ENCODE data around the gene STIM2. TPM values are rescaled to one million over a fixed set of nuclear protein-coding genes. Genes with fewer than 3 reads are reported as not detected.

The STIM2 gene
- total RNA-seq, 4 donors from 2014 or later, result 9.6 to 12.2 (median 10.1) TPM

DNA sequence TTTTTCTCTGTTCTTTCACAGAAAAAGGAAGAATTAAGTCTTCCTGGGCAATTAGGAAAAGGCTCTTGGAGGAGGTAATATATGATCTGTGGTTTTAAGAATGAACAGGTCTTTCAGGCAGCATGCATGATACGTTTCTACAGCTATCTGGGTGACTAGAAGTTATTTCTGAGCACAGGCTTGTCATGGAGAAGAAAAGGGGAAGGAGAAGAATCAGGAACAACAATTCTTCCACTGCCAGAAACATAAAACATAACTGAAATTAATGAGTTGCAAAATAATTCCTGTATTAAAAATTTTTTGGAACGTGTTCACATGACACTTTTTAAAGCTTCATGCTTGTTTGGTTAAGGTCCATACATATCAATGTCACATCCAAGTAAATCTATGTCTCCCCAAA is 17.7 kb upstream of the STIM2 start:
- H3K27me3 ChIP-seq, result no peaks in the 10 kb centered on the region
- no peak for DNase-seq (ENCODE audit: extremely low spot score)
- 68% methylated on average over 2 of the region's 2 CpGs for WGBS
- H3K36me3 ChIP-seq, result no peaks in the 10 kb centered on the region
- no peaks in the 10 kb centered on the region for H3K9me3 ChIP-seq
- intact Hi-C loops (cut with DNase I), result no loop called here
- peaks cover 0 to 6% (median 0%) of the 10 kb centered on the region in 4 donors for H3K4me1 ChIP-seq
- no peak overlapping the region for H3K27ac ChIP-seq (replicated peaks in 1 of 4)
- no peak overlapping the region for H3K4me3 ChIP-seq
- no peak for TF ChIP-seq CTCF (IDR thresholded peaks at IDR 0.05)
- no peak for TF ChIP-seq POLR2A (IDR thresholded peaks at IDR 0.05; ENCODE audit: low read depth)
- no peak for TF ChIP-seq POLR2AphosphoS5 (IDR thresholded peaks at IDR 0.05)
- TF ChIP-seq EP300 (IDR thresholded peaks at IDR 0.05), result no peak

- no peaks in the 10 kb centered on the region for H3K9me3 ChIP-seq
- no peak overlapping the region for H3K4me3 ChIP-seq
- H3K36me3 ChIP-seq, result no peaks in the 10 kb centered on the region
- DNase-seq (ENCODE audit: extremely low spot score), result no peak
- H3K27ac ChIP-seq (replicated peaks in 1 of 4), result no peak overlapping the region
- H3K27me3 ChIP-seq, result no peaks in the 10 kb centered on the region
- no peaks in the 10 kb centered on the region for H3K4me1 ChIP-seq
- WGBS, result 91% methylated on average over 1 of the region's 1 CpG
- TF ChIP-seq CTCF (IDR thresholded peaks at IDR 0.05), result no peak
- TF ChIP-seq POLR2AphosphoS5 (IDR thresholded peaks at IDR 0.05), result no peak
- TF ChIP-seq POLR2A (IDR thresholded peaks at IDR 0.05; ENCODE audit: low read depth), result no peak
- intact Hi-C loops (cut with DNase I), result loop anchor here (10.0 kb wide), 1 partner anchor 266 kb away; the partner anchor contains the start of gene TBC1D19
These were observed 10.1 kb upstream of the STIM2 start for GRCh38 chr4:26850528-26850927.

GRCh38 chr4:26851129-26851528 is 9.5 kb upstream of the STIM2 start:
- H3K9me3 ChIP-seq, result no peaks in the 10 kb centered on the region
- TF ChIP-seq POLR2AphosphoS5 (IDR thresholded peaks at IDR 0.05), result no peak
- TF ChIP-seq EP300 (IDR thresholded peaks at IDR 0.05), result no peak
- no peak for TF ChIP-seq CTCF (IDR thresholded peaks at IDR 0.05)
- no peak for TF ChIP-seq POLR2A (IDR thresholded peaks at IDR 0.05; ENCODE audit: low read depth)
- no peaks in the 10 kb centered on the region for H3K36me3 ChIP-seq
- H3K4me3 ChIP-seq, result no peak overlapping the region
- H3K4me1 ChIP-seq, result no peaks in the 10 kb centered on the region
- intact Hi-C loops (cut with DNase I), result loop anchor here (10.0 kb wide), 1 partner anchor 266 kb away; the partner anchor contains the start of gene TBC1D19
- no peak for DNase-seq (ENCODE audit: extremely low spot score)
- H3K27ac ChIP-seq (replicated peaks in 1 of 4), result no peak overlapping the region
- no peaks in the 10 kb centered on the region for H3K27me3 ChIP-seq
- 100% methylated on average over 2 of the region's 2 CpGs for WGBS

- no peak overlapping the region for H3K27ac ChIP-seq (replicated peaks in 1 of 4)
- DNase-seq (ENCODE audit: extremely low spot score), result no peak
- H3K4me3 ChIP-seq, result no peak overlapping the region
- H3K9me3 ChIP-seq, result no peaks in the 10 kb centered on the region
- WGBS, result 69% methylated on average over 6 of the region's 6 CpGs
- peaks cover 14 to 23% (median 20%) of the 10 kb centered on the region in 4 donors for H3K4me1 ChIP-seq
- no peaks in the 10 kb centered on the region for H3K27me3 ChIP-seq
- intact Hi-C loops (cut with DNase I), result loop anchor here (10.0 kb wide), 1 partner anchor 270 kb away; the partner anchor contains the start of gene TBC1D19
- H3K36me3 ChIP-seq, result no peaks in the 10 kb centered on the region
- TF ChIP-seq EP300 (IDR thresholded peaks at IDR 0.05) (no peak), CTCF (IDR thresholded peaks at IDR 0.05) (no peak), POLR2AphosphoS5 (IDR thresholded peaks at IDR 0.05) (no peak), POLR2A (IDR thresholded peaks at IDR 0.05; ENCODE audit: low read depth) (no peak)
These were observed 5.9 kb upstream of the STIM2 start for GRCh38 chr4:26854701-26855100.

GRCh38 chr4:26856906-26857277 is 3.7 kb upstream of the STIM2 start:
- no peaks in the 10 kb centered on the region for H3K9me3 ChIP-seq
- peaks cover 14 to 30% (median 27%) of the 10 kb centered on the region in 4 donors for H3K4me1 ChIP-seq
- TF ChIP-seq EP300 (IDR thresholded peaks at IDR 0.05), result no peak
- no peak for TF ChIP-seq CTCF (IDR thresholded peaks at IDR 0.05)
- no peak for TF ChIP-seq POLR2A (IDR thresholded peaks at IDR 0.05; ENCODE audit: low read depth)
- TF ChIP-seq POLR2AphosphoS5 (IDR thresholded peaks at IDR 0.05), result no peak
- intact Hi-C loops (cut with DNase I), result loop anchor here (2.0 to 10.0 kb wide), 2 partner anchors 154 to 272 kb away; partner anchors contain the start of gene TBC1D19
- 26% methylated on average over 7 of the region's 7 CpGs for WGBS
- H3K36me3 ChIP-seq, result no peaks in the 10 kb centered on the region
- H3K27ac ChIP-seq (replicated peaks in 1 of 4), result peak overlapping the region; percentile 75 to 81 (median 80)
- peak overlapping the region; percentile 66 to 76 (median 70) for H3K4me3 ChIP-seq
- no peaks in the 10 kb centered on the region for H3K27me3 ChIP-seq
- no peak for DNase-seq (ENCODE audit: extremely low spot score)

Measured in esophagus muscularis mucosa (tissue), 4 donors.